Omental fat pad (tissue), 4 donors: Measurements from ENCODE around the gene SYTL2. TPM values are rescaled to one million over a fixed set of nuclear protein-coding genes. Genes with fewer than 3 reads are reported as not detected.
A peak's percentile ranks its signal among the peaks of the same experiment; 100 is the strongest.
"Not testable (repeated sequence)": the region's sequence is repeated elsewhere in the genome, so short reads cannot be mapped to it uniquely, and the experiment has no call there.

Experiments used
- ATAC-seq: fragments of 150-250 bp; one replicate; pipeline ENCODE4 v1.9.1; 2016; ENCODE audit warnings: mild to moderate bottlenecking, moderate library complexity; ENCODE audit not compliant: low FRiP score
- DNase-seq: peaks from one replicate; pipeline ENCODE4 v3.0.0-alpha.2; 2019; ENCODE audit warnings: low spot score
- total RNA-seq, 4 donors: library from RNA; depleted of rRNA; stranded (reverse); fragments of >200 nt; gene quantifications; one replicate each; pipeline ENCODE4 v1.1.0, GENCODE V29; 2016
- TF ChIP-seq, protein P1 (sequence below), 3 donors: fragments of 450-650 bp; IDR thresholded peaks; one replicate each; pipeline ENCODE4 v1.5.1; 2016 to 2017; ENCODE audit warnings: antibody characterized with exemption in 3 of 3, mild to moderate bottlenecking in 3 of 3, moderate library complexity in 2 of 3

The SYTL2 gene
- total RNA-seq, 4 donors from 2014 or later, result 14.3 to 33.9 (median 17.8) TPM

DNA sequence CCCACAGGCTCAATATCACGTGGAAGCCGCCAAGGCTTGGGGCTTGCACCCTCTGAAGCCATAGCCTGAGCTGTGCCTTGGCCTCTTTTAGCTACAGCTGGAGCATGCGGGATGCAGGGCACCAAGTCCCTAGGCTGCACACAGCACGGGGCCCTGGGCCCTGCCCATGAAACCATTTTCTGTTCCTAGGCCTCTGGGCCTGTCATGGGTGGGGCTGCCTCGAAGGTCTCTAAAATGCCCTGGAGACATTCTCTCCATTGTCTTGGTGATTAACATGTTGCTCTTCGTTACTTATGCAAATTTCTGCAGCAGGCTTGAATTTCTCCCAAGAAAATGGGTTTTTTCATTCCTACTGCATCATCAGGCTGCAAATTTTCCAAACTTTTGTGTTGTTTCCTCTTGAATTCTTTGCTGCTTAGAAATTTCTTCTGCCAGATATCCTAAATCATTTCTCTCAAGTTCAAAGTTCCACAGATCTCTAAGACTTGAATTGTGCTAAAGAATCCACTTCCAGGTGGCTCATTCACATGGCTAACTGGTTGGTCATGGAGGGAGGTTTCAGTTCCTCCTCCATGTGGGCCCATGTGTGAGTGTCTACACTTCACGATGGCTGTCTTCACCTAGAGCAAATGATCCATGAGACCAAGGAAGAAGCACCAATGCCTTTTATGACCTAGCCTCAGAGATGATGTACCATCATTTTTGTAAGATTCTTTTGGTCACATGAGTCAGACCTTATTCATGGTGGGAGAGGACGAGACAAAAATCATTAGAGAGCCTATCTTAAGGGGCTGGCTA, 138.6 kb downstream of the SYTL2 start:
- no peak for DNase-seq
- ATAC-seq, result no peak
- TF ChIP-seq, protein P1, sequence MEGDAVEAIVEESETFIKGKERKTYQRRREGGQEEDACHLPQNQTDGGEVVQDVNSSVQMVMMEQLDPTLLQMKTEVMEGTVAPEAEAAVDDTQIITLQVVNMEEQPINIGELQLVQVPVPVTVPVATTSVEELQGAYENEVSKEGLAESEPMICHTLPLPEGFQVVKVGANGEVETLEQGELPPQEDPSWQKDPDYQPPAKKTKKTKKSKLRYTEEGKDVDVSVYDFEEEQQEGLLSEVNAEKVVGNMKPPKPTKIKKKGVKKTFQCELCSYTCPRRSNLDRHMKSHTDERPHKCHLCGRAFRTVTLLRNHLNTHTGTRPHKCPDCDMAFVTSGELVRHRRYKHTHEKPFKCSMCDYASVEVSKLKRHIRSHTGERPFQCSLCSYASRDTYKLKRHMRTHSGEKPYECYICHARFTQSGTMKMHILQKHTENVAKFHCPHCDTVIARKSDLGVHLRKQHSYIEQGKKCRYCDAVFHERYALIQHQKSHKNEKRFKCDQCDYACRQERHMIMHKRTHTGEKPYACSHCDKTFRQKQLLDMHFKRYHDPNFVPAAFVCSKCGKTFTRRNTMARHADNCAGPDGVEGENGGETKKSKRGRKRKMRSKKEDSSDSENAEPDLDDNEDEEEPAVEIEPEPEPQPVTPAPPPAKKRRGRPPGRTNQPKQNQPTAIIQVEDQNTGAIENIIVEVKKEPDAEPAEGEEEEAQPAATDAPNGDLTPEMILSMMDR (IDR thresholded peaks at IDR 0.05), result no peak

- ATAC-seq, DNase-seq: not testable (repeated sequence)
Observed at GRCh38 chr11:85670949-85671663, 139.8 kb downstream of the SYTL2 start.

DNA sequence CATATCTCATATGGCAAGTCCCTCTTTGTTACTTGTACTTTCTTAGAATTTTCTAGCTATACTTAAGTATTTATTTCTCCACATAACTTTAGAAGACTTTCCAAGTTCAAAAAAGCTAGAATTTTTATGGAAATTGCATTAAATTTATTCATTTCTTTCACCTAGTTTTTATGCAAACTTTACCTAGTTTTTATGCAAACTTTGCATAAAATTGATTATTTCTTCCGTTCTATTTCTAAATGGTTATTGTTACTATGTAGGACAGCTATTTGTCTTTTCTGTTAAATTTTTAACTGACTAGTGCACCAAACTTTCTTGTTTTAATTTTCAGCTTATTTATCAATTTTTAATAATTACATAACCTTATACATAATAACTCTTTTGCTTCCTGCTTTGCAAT, 142.8 kb downstream of the SYTL2 start:
- no peak for ATAC-seq
- TF ChIP-seq, protein P1 (IDR thresholded peaks at IDR 0.05), result no peak
- no peak for DNase-seq

GRCh38 chr11:85666687-85667086, 144.3 kb downstream of the SYTL2 start:
- no peak for ATAC-seq
- TF ChIP-seq, protein P1 (IDR thresholded peaks at IDR 0.05), result no peak

DNA sequence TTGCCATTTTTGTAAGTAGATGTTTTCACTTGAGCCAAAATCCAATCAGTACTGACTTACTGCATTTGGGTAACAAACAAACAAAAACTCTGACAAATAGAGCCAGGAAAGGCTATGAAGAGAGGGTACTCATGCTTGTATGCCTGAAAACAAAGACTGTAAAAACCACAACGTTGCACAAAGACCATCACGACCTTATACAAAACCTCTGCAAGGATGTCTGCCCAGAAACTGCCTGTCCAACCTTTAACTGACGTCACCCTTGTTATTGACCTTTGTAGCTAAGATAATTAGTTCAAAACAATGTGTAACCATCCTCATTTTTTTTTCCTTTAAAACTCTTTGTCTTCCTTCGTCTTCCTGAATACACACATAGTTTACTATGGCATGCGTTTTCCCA, 145.2 kb downstream of the SYTL2 start:
- DNase-seq, result no peak
- ATAC-seq, result no peak

More at GRCh38 chr11:85666687-85667086, 144.3 kb downstream of the SYTL2 start:
- DNase-seq, result no peak

DNA sequence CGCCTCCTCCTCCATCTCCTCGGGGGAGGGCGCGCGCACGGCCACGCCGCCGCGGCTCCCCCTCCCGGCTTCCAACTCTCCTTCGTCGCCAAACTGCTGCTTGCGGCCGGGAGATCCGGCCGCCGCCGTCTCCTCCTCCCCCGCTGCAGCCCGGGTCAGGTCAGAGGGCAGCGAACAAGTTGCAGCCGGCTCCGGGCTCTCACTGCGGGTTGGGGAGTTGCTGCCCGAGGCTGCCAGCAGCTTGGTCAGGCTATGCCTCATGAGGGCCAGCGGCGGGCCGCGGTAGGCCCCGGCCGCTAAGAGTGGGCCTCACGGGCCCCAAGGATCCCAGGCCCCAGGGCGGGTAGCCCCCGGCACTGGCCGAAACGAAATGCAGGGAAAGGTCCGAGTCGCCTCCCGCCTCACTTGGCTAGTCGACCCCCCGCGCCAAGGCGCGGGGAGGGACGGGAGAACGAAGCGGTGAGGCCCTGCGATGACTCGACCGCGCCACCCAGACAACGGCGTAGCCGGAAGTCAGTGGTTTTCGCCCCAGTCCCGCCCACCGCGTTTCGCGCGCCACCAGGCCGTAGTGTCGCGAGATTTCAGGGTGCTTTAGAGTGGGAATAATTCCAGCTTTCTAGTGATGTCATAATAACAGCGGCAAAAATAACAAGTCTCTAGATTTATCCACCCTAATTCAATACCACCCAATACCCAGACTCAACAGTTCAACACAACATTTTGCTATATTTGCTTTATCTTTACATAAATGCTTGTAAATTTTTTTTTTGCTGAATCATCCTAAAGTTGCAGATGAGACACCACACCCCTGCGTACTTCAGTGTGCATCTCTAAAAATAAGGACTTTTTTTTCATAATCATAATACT, 146.1 kb downstream of the SYTL2 start, which contains the start of gene CREBZF:
CREBZF (minus strand) TSS at position 515 of the 867 bp plus-strand sequence; CDS start at position 261, 254 bp downstream.
- TF ChIP-seq, protein P1 (IDR thresholded peaks at IDR 0.05), result no peak
- DNase-seq, result peak; percentile 91
- ATAC-seq, result peak; percentile 96

More for the DNA sequence above, 145.2 kb downstream of the SYTL2 start:
- TF ChIP-seq, protein P1 (IDR thresholded peaks at IDR 0.05), result no peak
